Muscle of back (tissue), 11 donors: ENCODE results near the gene SH3RF2. TPM values are rescaled to one million over a fixed set of nuclear protein-coding genes. Genes with fewer than 3 reads are reported as not detected.
A peak's percentile ranks its signal among the peaks of the same experiment; 100 is the strongest.
"Not testable (repeated sequence)": the region's sequence is repeated elsewhere in the genome, so short reads cannot be mapped to it uniquely, and the experiment has no call there.

Source experiments
- DNase-seq, 3 donors: peaks; one replicate each; pipeline versions ENCODE4 v3.0.0 to v3.0.0-alpha.2; 2013
- polyA plus RNA-seq, 10 donors: library from polyadenylated mRNA; unstranded; fragments of 120-200 nt; gene quantifications; one replicate each; pipeline ENCODE4 v1.2.1, GENCODE V29; 2013; ENCODE audit not compliant: insufficient read length in 10 of 10

SH3RF2 gene
- polyA plus RNA-seq, 10 donors, result 1.8 to 8.4 (median 5.4) TPM

GRCh38 chr5:146006470-146007190 is 70.3 kb downstream of the SH3RF2 start:
- no peak for DNase-seq

DNA sequence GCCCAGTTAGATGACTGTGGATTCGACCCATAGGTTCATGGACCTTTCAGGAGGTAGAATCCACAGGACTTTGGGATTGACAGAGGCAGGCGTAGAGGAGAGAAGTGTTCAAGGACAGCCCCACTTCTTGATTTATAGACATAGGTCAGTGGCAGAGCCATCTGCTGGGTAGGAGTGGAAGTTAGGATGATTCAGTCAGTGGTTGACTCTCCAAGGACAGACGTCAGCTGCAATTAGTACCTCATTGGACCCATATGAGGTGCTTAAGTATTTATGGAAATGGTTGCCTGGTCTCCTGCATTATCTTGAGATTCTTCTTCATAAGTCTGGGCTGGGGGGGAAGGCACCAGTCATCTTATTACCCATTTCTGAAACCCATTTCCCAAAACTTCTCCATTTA is 70.9 kb downstream of the SH3RF2 start:
- no peak for DNase-seq

DNA sequence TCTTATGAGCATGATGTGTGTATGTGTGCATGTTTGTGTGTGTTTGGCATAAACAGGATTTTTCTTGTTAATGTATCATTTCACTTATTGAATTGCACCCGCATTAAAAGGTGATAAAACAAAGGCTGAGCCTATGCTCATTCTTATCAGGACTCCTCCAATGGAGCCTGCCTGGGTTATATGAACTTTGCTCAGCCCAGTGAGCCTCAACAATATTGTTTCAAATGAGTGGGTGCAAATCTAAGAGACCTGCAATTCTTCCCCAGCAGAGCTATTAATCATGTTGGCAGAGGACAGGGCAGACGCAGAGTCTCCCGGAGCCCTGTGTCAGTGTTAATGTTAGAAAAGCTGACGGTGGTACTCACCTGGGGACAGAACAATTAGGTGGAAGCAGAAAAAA is 71.6 kb downstream of the SH3RF2 start:
- DNase-seq, result no peak

DNA sequence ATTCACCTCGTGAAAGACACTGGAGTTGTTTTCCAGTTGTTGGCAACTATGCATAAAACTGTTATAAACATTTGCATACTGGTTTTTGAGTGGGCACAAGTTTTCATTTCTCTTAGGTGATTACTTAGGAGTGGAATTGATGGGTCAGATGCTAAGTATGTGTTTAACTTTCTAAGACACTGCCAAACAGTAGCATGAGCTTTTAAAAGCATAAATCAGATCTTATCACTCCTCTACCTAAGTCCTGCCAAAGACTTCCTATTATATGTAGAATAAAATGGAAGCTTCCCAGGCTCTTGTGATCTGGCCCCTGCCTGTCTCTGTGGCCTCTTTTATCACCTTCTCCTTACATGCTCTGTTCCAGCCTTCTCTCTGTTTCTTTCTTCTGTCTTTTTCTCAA is 72.6 kb downstream of the SH3RF2 start:
- no peak for DNase-seq

DNA sequence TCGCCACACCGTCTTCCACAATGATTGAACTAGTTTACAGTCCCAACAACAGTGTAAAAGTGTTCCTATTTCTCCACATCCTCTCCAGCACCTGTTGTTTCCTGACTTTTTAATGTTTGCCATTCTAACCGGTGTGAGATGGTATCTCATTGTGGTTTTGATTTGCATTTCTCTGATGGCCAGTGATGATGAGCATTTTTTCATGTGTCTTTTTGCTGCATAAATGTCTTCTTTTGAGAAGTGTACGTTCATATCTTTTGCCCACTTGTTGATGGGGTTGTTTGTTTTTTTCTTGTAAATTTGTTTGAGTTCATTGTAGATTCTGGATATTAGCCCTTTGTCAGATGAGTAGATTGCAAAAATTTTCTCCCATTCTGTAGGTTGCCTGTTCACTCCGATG is 74.1 kb downstream of the SH3RF2 start:
- not testable (repeated sequence) for DNase-seq

DNA sequence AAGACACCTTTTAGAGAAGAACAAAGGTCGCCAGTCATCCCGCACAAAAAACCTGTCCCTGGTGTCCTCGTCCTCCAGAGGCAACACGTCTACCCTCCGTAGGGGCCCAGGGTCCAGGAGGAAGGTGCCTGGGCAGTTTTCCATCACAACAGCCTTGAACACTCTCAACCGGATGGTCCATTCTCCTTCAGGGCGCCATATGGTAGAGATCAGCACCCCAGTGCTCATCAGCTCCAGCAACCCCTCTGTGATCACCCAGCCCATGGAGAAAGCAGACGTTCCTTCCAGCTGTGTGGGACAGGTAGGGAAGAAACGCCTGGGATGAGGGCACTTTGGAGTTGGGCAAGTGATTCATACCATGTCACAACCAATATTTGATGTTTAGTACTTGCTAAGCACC is 77.4 kb downstream of the SH3RF2 start:
- no peak for DNase-seq

- no peak for DNase-seq
These were observed 78.6 kb downstream of the SH3RF2 start for GRCh38 chr5:146015001-146015400.

DNA sequence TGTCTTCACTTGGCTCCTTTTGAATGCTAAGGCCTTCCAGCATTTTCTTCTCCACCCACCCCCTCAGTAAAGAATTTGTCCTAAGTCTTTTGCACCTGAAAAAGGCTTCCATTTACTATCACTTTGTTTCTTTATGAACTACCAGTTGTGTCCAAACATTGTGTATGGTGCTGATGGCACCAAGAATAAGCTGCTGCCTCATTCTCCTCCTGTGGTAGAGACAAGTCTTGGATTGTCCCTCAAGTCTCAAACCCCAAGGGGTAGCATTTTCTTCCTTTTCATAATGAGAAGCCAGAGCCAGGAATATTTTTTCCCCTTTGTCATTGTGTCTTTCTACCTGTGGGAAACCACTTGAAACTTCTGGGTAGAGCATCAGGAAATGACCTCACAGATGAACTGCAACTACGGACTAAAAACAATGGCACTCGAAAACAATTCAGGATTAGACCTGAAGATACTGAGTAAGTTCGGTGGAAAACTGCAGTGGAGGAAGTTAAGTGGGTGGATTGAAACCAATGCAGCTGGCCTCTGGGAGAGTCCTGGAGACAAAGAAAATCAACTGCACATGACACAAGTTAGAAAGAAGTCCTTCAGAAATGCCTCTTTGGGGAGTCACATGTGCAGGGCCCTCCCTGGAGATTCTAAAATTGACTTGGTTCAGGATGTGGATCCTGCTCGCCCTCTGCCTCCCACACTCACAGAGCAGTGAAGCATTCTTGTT is 80.5 kb downstream of the SH3RF2 start:
- peak in 2 of 3 donors; percentile 7 to 16 for DNase-seq

- DNase-seq, result no peak
These were observed 82.4 kb downstream of the SH3RF2 start for GRCh38 chr5:146018514-146019375.

DNA sequence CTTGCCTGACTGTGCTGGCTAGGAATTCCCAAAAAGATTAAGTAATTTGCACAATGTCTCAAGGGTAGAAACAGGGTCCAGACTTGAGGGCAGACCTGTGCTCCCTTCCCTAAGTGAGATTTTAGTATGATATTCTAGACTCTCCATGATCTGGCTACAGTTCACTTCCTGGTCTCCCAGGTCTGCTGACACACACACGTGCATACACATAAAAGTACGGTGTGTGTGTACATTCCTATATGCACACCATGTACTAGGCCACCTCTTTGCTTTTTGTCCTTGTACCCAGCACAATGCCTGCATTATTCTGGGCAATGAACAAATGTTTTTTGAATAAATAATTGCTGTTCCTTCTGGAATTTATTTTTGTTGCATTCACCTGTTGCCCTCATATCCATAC is 83.7 kb downstream of the SH3RF2 start:
- no peak for DNase-seq

DNA sequence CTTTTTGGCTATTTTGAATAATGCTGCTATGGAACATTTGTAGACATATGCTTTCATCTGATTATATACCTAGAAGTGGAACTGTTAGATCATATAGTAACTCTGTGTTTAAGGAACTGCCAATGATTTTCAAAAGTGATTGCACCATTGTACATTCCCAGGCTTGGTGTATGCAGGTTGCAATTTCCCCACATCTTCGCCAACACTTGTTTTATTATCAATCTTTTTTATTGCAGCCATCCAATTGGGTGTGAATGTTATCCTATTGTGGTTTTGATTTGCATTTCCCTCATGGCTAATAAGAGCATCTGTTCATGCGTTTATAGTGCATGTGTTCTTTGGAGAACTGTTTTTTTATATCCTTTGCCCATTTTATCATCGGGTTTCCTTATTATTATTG is 87.7 kb downstream of the SH3RF2 start:
- DNase-seq, result no peak

DNA sequence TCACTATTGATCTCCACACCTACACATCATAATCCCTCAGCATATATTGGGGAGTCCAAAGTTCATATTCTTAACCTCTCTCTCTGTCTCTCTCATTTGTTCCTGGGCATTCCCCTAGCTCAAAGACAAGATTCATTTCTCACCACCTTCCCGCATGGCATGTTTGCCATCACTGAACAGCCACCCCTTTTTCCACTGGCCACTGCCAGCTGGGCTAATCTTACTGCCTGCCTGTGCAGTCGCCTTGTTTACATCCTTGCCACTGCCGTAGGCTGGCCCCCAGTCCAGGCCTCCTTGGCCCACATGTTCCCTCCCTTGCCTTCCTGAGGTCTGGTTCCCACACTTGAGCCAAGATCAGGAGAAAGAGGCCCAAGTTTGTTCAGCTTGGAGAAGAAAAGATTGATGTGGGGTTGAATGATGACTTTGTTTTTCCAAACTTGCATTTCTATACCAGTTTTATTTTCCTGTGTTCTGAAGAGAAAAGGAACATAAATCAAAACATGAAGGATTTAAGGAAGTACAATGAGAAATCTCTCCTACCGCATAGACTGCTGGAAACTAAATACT is 88.8 kb downstream of the SH3RF2 start:
- no peak for DNase-seq

- no peak for DNase-seq
These were observed 89.3 kb downstream of the SH3RF2 start for GRCh38 chr5:146025681-146026080.

DNA sequence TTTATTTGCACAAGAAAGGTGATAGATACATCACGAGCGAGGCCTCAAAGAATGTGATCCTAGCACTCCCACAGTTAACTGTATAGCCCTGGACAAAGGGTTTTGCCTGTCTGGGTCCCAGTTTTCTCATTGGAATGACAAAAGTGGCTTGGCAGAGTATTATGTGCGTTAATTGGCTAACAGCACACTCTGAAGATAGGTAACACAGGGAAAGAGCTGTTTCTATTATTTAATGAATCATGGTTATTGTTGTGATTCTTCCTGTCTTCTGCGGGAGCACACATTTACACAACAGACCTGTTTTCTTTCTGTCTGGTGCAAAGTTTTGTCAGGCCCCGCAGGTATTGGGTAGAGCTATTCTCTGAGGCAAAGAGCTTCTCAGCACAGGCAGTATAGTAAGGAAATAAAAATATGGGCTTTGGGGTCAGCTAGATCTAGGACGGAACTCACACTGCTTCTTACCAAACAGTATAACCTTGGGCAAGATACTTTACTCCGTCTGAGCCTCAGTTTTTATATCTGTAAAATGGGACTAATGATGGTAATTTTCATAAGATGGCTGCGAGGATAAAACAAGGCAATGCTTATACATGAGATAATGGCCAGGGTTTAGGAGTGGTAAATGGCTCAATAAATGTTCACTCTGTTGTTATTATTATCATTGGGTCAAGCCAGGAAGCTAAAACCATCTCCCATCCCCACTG is 90.1 kb downstream of the SH3RF2 start:
- no peak for DNase-seq

GRCh38 chr5:146027751-146028150 is 91.4 kb downstream of the SH3RF2 start:
- no peak for DNase-seq

- no peak for DNase-seq
These were observed 96.5 kb downstream of the SH3RF2 start for GRCh38 chr5:146032911-146033310.

- DNase-seq, result no peak
These were observed 97.7 kb downstream of the SH3RF2 start for GRCh38 chr5:146034127-146034526.

- DNase-seq, result no peak
These were observed 98.2 kb downstream of the SH3RF2 start for GRCh38 chr5:146034605-146035004.

DNA sequence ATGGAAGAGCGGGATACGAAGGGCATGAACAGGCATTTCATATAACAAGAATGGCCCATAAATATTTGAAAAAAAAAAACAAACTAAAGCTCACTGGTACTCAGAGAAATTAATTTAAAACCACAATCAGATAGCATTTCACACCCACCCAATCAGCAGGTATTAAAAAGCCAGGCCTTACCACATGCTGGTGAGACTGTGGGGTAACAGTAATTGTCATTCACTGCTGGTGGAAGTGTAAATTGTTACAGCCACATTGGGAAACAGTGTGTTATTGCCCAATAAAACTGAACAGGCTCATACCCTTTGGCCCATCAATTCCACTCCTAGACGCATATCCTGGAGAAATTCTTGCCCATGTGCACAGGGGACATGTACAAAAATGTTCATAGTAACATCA is 103.0 kb downstream of the SH3RF2 start:
- no peak for DNase-seq

- DNase-seq, result no peak
These were observed 104.1 kb downstream of the SH3RF2 start for GRCh38 chr5:146040527-146040926.

- no peak for DNase-seq
These were observed 104.9 kb downstream of the SH3RF2 start for GRCh38 chr5:146041180-146041789.
